Measurements from ENCODE around the gene SEPTIN2.

SEPTIN2 gene

GRCh38 chr2:241352227-241352626 lies 36.5 kb downstream of the SEPTIN2 start:
- H3K36me3 ChIP-seq (ENCODE audit: control insufficient read depth, insufficient read depth, low read length), result peaks cover 71% of the 10 kb centered on the region
- H3K27ac ChIP-seq (ENCODE audit: low read depth, low read length), result no peak overlapping the region

DNA sequence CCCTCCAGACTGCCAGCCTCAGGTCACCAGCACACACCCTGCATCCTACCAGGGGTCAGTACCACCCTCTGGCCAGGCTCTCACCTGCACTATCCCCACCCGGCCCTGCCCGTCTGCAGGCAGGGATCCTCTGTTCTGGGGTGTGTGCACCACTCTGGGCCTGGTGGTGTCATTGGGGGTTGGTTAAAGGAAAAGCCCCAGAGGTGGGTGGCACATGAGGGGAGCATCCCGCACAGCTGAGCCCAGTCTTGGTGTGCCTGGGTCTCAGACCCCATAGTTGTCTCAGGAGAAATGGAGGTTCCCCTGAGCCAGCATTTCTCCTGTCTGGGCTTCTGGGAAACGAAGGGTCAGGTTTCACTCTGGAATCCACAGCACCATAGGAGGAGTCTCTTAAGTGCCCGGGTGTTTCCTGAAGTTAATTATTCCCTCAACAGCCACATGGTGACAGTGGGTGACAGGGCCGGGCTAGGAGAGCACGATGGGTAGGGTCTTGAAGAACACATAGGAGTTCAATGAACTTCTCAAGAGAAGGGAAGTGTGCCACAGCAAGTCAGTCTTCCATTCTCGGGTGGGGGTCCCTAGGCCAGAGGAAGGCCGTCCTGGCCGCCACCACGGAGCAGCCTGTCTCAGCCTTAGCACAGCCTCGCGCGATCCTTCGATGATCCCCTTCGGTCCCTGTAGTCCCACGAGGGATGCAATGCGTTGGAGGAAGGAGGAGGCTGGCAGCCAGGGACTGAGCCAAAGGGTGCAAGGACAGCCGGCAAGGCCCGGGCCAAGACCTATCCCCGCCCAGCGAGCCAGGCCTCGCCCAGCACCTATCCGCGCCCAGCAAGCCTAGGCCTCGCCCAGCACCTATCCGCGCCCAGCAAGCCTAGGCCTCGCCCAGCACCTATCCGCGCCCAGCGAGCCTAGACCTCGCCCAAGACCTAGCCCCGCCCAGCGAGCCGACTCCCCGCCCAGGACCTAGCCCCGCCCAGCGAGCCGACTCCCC lies 39.2 kb downstream of the SEPTIN2 start:
- Histone ChIP-seq H3K27ac (ENCODE audit: low read depth, low read length) (peak overlapping the region; percentile 92), H3K4me3 (ENCODE audit: low read depth, low read length) (peak overlapping the region; percentile 51), H3K9ac (ENCODE audit: low read depth, low read length) (peak overlapping the region; percentile 14; the same call in 1 of the 2 replicates), H3K4me1 (ENCODE audit: control insufficient read depth, insufficient read depth, low read length) (peaks cover 15% of the 10 kb centered on the region), H3K9me3 (ENCODE audit: control insufficient read depth, insufficient read depth, low read length) (no peaks in the 10 kb centered on the region), H3K27me3 (ENCODE audit: control insufficient read depth, insufficient read depth, low read length) (no peaks in the 10 kb centered on the region), H3K36me3 (ENCODE audit: control insufficient read depth, insufficient read depth, low read length) (peaks cover 46% of the 10 kb centered on the region)

More at GRCh38 chr2:241352227-241352626, 36.5 kb downstream of the SEPTIN2 start:
- H3K27me3 ChIP-seq (ENCODE audit: control insufficient read depth, insufficient read depth, low read length), result no peaks in the 10 kb centered on the region
- peaks cover 11% of the 10 kb centered on the region for H3K4me1 ChIP-seq (ENCODE audit: control insufficient read depth, insufficient read depth, low read length)
- H3K9me3 ChIP-seq (ENCODE audit: control insufficient read depth, insufficient read depth, low read length), result no peaks in the 10 kb centered on the region
- H3K9ac ChIP-seq (ENCODE audit: low read depth, low read length), result no peak overlapping the region
- no peak overlapping the region for H3K4me3 ChIP-seq (ENCODE audit: low read depth, low read length)

DNA sequence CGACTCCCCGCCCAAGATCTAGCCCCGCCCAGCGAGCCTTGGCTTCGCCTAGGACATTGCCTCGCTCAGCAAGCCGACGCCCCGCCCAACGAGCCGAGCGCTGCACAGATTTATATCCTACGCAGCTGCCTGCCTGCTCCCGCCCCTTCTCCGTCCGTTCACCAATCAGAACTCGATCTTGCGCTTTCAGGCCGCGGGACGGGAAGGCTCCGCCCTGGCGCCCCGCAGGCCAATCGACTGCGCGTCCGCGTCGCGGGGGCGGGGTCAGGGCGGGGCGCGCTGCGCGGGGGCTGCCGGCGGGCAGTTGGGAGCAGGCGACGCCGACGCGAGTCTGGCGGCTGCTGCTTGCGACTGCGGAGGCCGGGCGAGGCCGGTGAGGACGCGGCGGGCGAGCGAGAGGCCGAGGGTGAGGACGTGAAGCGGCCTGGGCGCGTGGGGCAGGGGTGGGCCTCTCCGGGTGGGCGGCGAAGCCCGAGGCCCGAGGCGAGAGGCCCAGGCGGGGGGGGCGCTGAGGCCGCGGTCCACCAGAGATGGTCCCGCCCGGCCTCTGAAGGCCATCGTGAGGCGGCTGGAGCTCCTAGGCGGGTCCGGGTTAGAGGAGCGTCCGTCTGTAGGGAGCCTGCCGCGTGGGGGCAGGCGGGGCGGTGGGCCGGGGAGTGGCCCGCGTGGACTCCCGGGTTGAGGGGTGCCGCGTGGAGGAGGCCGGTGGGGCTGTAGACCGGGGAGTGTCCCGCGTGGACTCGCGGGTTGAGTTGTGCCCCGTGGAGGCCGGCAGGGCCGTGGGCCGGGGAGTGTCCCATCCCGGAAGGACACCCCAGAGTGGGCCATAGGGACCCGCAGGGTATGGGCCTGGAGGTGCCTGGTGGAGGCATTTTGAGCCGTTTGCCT lies 40.5 kb downstream of the SEPTIN2 start, which contains the start of gene FARP2:
TSS of gene FARP2 (plus strand) at position 303 of the 888 bp plus-strand sequence. CDS start 16,823 bp downstream, outside the sequence.
- H3K27me3 ChIP-seq (ENCODE audit: control insufficient read depth, insufficient read depth, low read length), result no peaks in the 10 kb centered on the region
- peak within 1 kb of the TSS; percentile 83 for H3K4me3 ChIP-seq (ENCODE audit: low read depth, low read length)
- peak within 1 kb of the TSS; percentile 92 for H3K27ac ChIP-seq (ENCODE audit: low read depth, low read length)
- H3K9me3 ChIP-seq (ENCODE audit: control insufficient read depth, insufficient read depth, low read length), result no peaks in the 10 kb centered on the region
- H3K36me3 ChIP-seq (ENCODE audit: control insufficient read depth, insufficient read depth, low read length), result peaks cover 33% of the 10 kb centered on the region
- H3K9ac ChIP-seq (ENCODE audit: low read depth, low read length), result peak within 1 kb of the TSS; percentile 51; the same call in 1 of the 2 replicates
- peaks cover 19% of the 10 kb centered on the region for H3K4me1 ChIP-seq (ENCODE audit: control insufficient read depth, insufficient read depth, low read length)

GRCh38 chr2:241356871-241357260 lies 41.1 kb downstream of the SEPTIN2 start:
- peaks cover 27% of the 10 kb centered on the region for H3K36me3 ChIP-seq (ENCODE audit: control insufficient read depth, insufficient read depth, low read length)
- no peak overlapping the region for H3K27ac ChIP-seq (ENCODE audit: low read depth, low read length)
- no peaks in the 10 kb centered on the region for H3K9me3 ChIP-seq (ENCODE audit: control insufficient read depth, insufficient read depth, low read length)
- H3K4me1 ChIP-seq (ENCODE audit: control insufficient read depth, insufficient read depth, low read length), result peaks cover 23% of the 10 kb centered on the region
- peak overlapping the region; percentile 83 for H3K4me3 ChIP-seq (ENCODE audit: low read depth, low read length)
- peak overlapping the region; percentile 51; the same call in 1 of the 2 replicates for H3K9ac ChIP-seq (ENCODE audit: low read depth, low read length)
- no peaks in the 10 kb centered on the region for H3K27me3 ChIP-seq (ENCODE audit: control insufficient read depth, insufficient read depth, low read length)

GRCh38 chr2:241357531-241357930 lies 41.8 kb downstream of the SEPTIN2 start:
- peaks cover 23% of the 10 kb centered on the region for H3K4me1 ChIP-seq (ENCODE audit: control insufficient read depth, insufficient read depth, low read length)
- H3K36me3 ChIP-seq (ENCODE audit: control insufficient read depth, insufficient read depth, low read length), result peaks cover 20% of the 10 kb centered on the region
- no peak overlapping the region for H3K9ac ChIP-seq (ENCODE audit: low read depth, low read length)
- no peak overlapping the region for H3K27ac ChIP-seq (ENCODE audit: low read depth, low read length)
- no peaks in the 10 kb centered on the region for H3K27me3 ChIP-seq (ENCODE audit: control insufficient read depth, insufficient read depth, low read length)
- H3K9me3 ChIP-seq (ENCODE audit: control insufficient read depth, insufficient read depth, low read length), result no peaks in the 10 kb centered on the region
- H3K4me3 ChIP-seq (ENCODE audit: low read depth, low read length), result peak overlapping the region; percentile 83

- H3K4me1 ChIP-seq (ENCODE audit: control insufficient read depth, insufficient read depth, low read length), result peaks cover 28% of the 10 kb centered on the region
- H3K27me3 ChIP-seq (ENCODE audit: control insufficient read depth, insufficient read depth, low read length), result no peaks in the 10 kb centered on the region
- H3K9me3 ChIP-seq (ENCODE audit: control insufficient read depth, insufficient read depth, low read length), result no peaks in the 10 kb centered on the region
- H3K9ac ChIP-seq (ENCODE audit: low read depth, low read length), result no peak overlapping the region
- no peak overlapping the region for H3K4me3 ChIP-seq (ENCODE audit: low read depth, low read length)
- peaks cover 11% of the 10 kb centered on the region for H3K36me3 ChIP-seq (ENCODE audit: control insufficient read depth, insufficient read depth, low read length)
- H3K27ac ChIP-seq (ENCODE audit: low read depth, low read length), result no peak overlapping the region
Observed at GRCh38 chr2:241358470-241358869, 42.7 kb downstream of the SEPTIN2 start.

DNA sequence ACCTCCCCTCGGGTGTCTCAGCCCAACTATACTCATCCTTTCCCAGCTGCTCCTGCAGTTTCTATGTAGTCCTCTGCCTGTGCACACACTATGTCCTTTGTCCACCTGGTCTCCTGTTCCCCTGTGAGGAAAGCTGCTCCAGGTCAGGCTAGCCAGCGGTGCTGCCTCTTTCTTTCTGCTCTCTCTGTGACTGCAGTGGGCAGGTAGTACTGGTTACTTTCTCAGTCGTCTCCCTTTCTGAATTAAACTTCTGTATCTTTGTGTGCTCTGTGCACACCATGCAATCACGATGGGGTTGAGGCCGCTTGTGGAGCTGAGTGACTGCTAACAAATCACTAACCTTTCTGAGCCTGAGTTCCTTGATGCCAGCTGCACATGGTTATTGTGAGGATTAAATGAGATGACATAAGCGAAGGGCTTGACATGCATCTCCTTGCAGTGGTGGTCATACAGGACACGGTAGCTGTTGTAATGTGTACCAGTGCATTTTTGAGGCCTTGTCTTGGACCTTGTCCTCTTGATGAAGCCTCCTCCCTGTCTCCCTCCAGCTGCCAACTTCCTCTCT lies 43.8 kb downstream of the SEPTIN2 start:
- no peaks in the 10 kb centered on the region for H3K9me3 ChIP-seq (ENCODE audit: control insufficient read depth, insufficient read depth, low read length)
- H3K4me3 ChIP-seq (ENCODE audit: low read depth, low read length), result no peak overlapping the region
- 0 out of 2 replicates have a peak, but pooled peaks cover 2% of the 10 kb centered on the region for H3K36me3 ChIP-seq (ENCODE audit: control insufficient read depth, insufficient read depth, low read length)
- H3K27ac ChIP-seq (ENCODE audit: low read depth, low read length), result no peak overlapping the region
- H3K4me1 ChIP-seq (ENCODE audit: control insufficient read depth, insufficient read depth, low read length), result peaks cover 25% of the 10 kb centered on the region
- H3K27me3 ChIP-seq (ENCODE audit: control insufficient read depth, insufficient read depth, low read length), result no peaks in the 10 kb centered on the region
- H3K9ac ChIP-seq (ENCODE audit: low read depth, low read length), result no peak overlapping the region

- H3K27ac ChIP-seq (ENCODE audit: low read depth, low read length), result peak overlapping the region; percentile 56
- peaks cover 38% of the 10 kb centered on the region for H3K4me1 ChIP-seq (ENCODE audit: control insufficient read depth, insufficient read depth, low read length)
- H3K4me3 ChIP-seq (ENCODE audit: low read depth, low read length), result no peak overlapping the region
- 0 out of 2 replicates have a peak, but pooled peaks cover 2% of the 10 kb centered on the region for H3K36me3 ChIP-seq (ENCODE audit: control insufficient read depth, insufficient read depth, low read length)
- H3K27me3 ChIP-seq (ENCODE audit: control insufficient read depth, insufficient read depth, low read length), result no peaks in the 10 kb centered on the region
- no peak overlapping the region for H3K9ac ChIP-seq (ENCODE audit: low read depth, low read length)
- H3K9me3 ChIP-seq (ENCODE audit: control insufficient read depth, insufficient read depth, low read length), result no peaks in the 10 kb centered on the region
Observed at GRCh38 chr2:241363426-241363825, 47.7 kb downstream of the SEPTIN2 start.

DNA sequence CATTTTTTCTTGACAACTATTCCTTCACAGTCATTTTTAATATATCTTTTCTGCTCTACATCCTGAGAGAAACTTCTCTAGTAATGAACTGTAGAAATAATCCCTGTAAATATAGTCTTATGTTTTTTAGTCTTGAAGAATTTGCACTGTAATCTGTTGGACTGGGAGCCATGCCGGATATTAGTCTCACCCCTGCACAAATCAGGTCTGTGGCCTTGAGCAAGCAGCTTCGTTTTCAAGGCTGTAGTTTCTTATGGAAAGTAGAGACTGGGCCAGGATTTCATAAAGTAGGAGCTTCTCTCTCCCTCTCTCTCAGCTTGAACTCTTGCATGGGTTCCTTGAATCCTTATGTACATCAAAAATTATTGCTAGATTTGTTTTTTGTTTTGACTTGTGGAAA lies 49.1 kb downstream of the SEPTIN2 start:
- H3K4me3 ChIP-seq (ENCODE audit: low read depth, low read length), result no peak overlapping the region
- peaks cover 39% of the 10 kb centered on the region for H3K4me1 ChIP-seq (ENCODE audit: control insufficient read depth, insufficient read depth, low read length)
- no peaks in the 10 kb centered on the region for H3K27me3 ChIP-seq (ENCODE audit: control insufficient read depth, insufficient read depth, low read length)
- no peaks in the 10 kb centered on the region for H3K9me3 ChIP-seq (ENCODE audit: control insufficient read depth, insufficient read depth, low read length)
- H3K36me3 ChIP-seq (ENCODE audit: control insufficient read depth, insufficient read depth, low read length), result 0 out of 2 replicates have a peak, but pooled peaks cover 2% of the 10 kb centered on the region
- no peak overlapping the region for H3K9ac ChIP-seq (ENCODE audit: low read depth, low read length)
- no peak overlapping the region for H3K27ac ChIP-seq (ENCODE audit: low read depth, low read length)

DNA sequence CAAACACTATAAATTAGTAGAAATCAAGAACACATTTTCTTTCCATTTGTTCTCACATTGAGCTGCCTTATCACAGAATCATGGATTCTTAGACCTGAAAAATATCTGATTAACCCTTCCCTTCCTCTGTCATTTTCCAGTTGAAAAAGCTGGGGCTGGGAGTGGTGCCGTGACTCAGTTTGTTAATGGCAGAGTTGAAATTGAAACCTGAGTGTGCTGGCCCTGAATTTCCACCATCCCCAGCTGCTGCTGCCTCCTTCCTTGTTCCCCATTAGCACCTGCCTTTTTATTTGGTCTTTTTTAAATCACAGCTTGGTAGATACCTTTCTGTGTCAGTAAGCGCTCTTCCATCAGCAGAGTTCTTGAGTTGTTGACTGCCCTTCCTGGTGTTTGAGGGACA lies 51.0 kb downstream of the SEPTIN2 start:
- H3K4me1 ChIP-seq (ENCODE audit: control insufficient read depth, insufficient read depth, low read length), result peaks cover 31% of the 10 kb centered on the region

More for the DNA sequence above, 51.0 kb downstream of the SEPTIN2 start:
- Histone ChIP-seq H3K27ac (ENCODE audit: low read depth, low read length) (peak overlapping the region; percentile 47), H3K9ac (ENCODE audit: low read depth, low read length) (no peak overlapping the region), H3K27me3 (ENCODE audit: control insufficient read depth, insufficient read depth, low read length) (no peaks in the 10 kb centered on the region), H3K4me3 (ENCODE audit: low read depth, low read length) (no peak overlapping the region), H3K9me3 (ENCODE audit: control insufficient read depth, insufficient read depth, low read length) (no peaks in the 10 kb centered on the region), H3K36me3 (ENCODE audit: control insufficient read depth, insufficient read depth, low read length) (0 out of 2 replicates have a peak, but pooled peaks cover 2% of the 10 kb centered on the region)
